HG02798 (cell line): ENCODE results near the gene STX3.
A peak's percentile ranks its signal among the peaks of the same experiment; 100 is the strongest.
"Not testable (repeated sequence)": the region's sequence is repeated elsewhere in the genome, so short reads cannot be mapped to it uniquely, and the experiment has no call there.

ENCODE experiments used
- ATAC-seq: cut with Tn5 transposase; IDR thresholded peaks from one replicate; pipeline ENCODE4 v1.9.1; 2021; ENCODE audit warnings: mild to moderate bottlenecking; ENCODE audit not compliant: unreplicated experiment, poor library complexity

Gene STX3

DNA sequence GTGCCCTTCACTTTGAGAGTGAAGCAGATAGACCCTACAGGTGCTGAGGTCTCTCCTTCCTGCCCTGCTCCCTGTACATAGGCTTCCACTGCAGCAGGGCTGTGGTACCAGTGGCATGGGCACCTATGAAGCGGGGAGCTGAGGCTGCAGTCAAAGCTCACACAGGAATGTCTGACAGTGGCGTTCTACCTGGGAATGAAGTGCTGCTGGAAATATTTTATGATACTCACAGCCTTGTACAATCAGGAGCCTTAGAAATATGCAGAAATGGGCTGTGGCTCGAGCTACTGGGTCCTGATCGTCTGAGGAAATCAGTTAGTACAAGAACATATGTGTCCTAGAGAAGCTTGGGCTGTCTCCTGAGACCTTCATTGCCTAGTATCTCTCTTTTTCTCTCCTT lies 30.6 kb downstream of the STX3 start:
- no peak for ATAC-seq

DNA sequence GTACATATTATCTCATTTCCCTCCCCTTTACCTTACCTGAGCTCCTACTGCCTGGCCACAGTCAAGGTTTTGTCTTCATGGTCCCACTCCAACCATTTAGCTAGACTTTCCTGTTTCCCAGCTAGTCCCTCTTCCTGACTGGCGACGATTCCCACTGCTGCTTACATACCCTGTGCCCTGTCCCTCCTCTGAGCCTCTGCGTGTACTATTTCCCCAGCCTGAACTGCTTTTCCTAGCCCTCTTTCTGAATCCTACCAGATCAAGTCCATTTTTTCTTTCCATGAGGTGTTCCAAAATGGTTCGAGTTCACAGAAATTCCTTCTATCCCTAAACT lies 32.0 kb downstream of the STX3 start:
- no peak for ATAC-seq

DNA sequence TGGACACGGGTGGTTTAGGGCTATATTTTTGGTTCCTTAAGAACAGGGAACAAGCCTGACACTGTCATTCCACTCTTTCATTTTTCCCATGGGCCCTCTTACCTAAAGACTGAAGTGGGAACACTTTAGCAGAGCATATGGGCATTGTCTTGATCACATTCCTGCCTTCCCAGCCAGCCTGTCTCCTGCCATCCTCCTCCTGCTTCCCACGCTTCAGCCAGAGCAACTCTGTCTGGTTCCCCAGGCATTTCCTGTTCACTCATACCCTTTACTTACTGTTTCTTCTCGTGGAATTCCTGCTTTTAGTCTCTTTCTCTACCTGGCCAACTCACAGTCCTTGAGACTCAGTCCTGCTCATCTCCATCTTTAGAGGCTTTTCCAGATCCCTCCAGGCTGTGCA lies 32.6 kb downstream of the STX3 start:
- no peak for ATAC-seq

DNA sequence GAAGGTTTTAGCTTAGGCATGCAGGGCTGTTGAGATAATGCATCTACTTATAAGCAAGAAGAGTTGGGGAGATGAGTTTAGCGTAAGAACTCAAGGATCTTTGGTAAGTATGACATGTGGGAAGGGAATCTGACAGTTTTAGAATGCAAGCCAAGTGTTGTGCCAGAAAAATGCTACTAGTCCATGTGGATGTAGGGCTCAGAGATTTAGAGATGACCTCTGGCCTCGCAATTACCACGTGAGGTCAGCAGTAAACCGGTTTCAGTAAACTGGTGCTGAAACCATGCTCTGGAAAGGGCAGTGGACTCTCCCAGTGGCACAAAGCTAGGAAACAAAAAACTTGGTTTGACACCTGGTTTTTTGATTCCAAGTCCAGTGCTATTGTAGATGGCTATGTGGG lies 36.5 kb downstream of the STX3 start:
- ATAC-seq: no peak

DNA sequence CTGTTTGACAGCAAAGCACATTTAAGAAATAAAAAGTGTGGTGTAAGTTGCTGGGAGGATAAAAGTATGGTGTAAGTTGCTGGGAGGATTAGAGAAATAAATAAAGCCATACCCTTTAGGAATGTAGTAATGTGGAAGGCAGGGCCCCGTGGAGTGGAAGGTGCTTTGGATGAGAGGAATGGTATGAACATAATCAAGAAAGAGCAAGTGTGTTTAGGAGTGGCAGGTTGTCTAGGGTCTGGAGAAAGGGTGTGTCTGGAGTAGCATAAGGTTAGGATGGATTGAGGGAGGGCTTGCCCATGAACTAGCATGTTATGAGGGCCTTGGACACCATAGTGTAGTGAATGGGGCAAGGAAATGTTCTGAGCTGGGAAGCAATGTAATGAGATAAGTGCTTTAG lies 37.3 kb downstream of the STX3 start:
- no peak for ATAC-seq

DNA sequence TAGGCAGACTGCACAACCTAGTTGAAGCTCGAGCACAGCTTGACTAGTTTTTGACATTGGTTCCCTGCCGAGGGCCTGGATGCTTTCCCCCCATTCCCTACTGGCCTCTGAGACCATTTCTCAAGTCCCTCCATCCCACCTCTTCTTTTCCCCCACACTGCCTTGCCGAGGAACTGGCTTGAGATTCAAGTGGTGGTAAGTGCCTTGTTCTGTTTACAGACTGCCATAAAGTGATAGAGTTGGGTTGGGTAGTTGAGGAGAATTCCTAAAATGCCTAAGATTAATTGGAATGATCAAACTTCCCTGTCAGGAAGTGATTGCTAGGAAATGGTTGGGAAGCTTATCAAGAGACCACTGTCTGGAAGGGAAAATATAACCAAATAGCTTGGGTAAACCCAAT lies 39.2 kb downstream of the STX3 start:
- no peak for ATAC-seq

DNA sequence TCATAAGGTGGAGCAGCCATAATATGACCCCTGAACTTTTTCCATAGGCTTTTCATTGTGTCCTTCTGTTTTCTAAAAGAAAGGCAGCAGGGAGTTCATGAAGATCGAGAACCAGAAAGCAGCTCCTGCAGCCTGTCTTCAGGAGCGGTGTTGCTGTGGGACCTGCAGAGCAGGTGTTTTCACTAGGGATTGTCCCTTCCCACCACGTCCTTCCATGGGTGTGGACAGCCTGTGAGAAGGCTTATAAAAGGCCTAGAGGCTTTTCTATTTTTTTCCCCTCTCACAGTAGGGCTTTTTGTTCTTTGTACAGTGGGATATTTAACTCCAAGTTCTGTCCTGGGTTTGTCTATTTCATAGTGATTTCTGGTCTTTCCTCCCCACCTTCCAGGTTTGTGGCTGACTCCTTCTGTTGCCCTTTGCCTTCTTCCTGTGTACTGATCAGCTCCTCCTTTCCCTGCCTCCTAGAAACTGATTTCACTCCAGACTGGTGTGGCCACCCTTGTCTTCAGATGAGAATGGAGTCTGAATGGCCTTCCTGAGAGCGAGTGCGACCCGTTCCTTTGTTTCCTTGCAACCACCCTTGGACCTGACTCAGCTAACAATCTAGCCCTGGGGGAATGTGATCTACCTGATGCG lies 45.3 kb downstream of the STX3 start:
- no peak for ATAC-seq

DNA sequence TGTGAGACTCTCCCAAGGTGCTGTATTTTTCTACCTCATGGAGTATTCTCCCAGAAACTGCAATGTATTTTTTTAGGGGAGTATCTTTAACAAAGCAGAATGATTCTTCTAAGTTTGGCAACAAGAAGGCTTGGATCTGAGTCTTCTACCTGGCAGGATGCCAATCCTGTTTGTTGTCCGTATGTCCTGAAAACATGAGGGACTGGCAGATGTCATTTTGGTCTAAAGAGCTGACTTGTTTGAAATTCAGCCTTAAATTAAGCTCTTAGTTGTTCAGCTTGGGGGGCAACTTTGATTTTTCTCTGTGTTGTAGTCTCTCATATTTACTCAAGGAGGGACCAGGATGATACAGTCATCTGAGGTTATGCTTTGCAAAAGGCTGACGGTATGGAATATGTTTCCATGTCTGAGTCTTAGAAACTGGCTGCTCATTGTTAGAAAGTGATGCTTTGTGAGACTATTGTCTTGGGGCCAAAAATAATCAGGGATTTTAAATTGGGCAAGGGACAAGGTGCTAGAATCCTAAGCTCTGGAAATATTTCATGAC lies 46.1 kb downstream of the STX3 start:
- no peak for ATAC-seq

DNA sequence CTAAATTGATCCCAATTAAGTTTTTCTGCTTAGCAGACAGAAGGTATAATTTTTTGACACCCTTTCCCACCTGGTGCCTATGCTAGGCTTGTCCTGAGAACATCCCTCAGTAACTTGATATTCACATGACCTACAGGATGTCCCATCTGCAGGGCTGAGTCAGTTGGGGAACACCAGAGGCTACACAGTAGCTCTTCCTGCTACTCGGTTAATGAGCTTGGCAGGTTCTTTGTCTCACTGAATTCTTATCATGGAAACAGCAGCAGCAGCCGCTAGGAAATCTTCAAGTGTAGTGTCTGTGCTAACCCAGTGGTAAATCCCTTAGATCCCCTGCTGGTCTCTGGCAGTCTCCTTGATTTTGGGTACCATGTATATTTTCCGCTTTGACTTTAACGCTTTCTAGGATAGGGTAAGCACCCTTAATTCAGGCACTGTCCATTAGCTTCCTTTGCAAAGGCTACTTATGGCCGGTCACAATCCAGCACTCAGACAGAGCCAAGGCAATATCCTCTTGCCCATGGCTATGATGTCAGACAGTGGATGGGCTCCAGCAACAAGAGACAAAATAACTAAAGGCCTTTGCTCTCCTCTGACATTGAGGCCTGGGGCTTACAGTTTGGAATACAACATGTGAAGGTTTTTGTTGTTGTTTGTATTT lies 46.9 kb downstream of the STX3 start:
- no peak for ATAC-seq

DNA sequence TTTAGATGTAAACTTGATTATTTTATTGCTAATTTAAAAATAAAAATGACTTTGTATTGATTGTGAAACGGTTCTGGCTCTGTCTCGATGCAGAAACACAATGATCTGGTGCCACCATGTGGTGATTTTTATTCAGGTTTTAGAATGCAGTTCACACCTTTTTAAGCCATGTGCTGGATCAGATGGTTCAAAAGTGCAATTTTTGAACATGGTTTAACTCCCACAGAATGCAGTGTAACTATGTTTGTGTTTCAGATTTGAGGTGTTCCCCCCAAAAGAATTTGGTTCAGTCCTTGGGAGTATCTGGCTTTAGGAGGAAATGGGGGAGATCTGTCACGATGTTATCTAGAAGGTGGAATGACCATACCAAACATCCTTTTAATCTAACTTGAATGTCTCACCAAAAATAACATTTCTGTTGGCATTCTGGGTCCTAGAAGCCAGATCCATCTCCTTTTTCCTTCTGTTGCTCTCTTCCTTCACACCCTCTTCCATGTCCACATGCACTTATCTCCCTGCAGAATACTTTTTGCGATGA lies 47.5 kb downstream of the STX3 start:
- peak; percentile 52 for ATAC-seq

DNA sequence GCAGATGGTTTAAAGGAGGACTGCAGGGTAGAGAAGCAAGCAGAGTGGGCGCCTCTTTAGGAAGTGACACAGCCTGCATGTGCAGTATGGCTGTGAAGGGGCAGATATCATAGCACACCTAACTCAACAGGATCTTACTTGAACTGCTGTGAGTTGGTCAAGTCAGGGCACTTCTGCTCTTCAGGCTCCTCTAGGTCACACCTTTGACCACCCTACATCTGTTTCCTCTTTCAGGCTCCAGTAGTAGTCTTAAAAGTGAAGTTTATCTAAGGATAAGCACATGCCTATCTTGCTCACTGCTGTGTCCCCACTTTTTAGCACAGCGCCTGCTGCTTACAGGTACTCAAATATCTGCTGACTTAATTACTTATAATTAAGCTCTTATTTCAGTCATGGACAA lies 48.9 kb downstream of the STX3 start:
- no peak for ATAC-seq

DNA sequence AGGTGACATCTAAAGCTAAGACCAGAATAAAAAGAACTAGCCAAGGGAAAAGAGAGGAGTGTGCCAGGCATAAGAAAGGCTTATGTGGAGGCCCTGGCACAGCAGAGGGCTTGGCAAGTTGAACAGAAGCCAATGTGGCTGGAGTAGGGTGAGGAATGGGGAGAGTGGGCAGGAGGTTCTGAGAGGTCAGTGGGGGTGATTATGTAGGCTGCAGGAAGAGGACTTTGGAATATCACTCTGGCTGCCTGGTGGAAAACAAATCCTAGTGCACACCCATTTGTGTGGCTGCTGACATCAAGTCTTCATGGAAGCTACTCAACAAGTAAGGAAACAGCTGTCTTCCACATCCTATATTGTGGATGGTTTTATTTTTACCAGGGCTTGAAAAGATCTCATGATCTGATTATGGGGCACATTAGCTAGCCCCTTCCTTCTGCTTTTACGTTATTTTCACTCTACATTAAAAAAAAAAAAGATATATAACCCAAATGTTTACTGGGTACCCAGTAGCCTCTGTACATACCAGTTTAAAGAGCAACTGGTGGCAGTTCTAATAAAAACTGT lies 52.0 kb downstream of the STX3 start:
- ATAC-seq: no peak

DNA sequence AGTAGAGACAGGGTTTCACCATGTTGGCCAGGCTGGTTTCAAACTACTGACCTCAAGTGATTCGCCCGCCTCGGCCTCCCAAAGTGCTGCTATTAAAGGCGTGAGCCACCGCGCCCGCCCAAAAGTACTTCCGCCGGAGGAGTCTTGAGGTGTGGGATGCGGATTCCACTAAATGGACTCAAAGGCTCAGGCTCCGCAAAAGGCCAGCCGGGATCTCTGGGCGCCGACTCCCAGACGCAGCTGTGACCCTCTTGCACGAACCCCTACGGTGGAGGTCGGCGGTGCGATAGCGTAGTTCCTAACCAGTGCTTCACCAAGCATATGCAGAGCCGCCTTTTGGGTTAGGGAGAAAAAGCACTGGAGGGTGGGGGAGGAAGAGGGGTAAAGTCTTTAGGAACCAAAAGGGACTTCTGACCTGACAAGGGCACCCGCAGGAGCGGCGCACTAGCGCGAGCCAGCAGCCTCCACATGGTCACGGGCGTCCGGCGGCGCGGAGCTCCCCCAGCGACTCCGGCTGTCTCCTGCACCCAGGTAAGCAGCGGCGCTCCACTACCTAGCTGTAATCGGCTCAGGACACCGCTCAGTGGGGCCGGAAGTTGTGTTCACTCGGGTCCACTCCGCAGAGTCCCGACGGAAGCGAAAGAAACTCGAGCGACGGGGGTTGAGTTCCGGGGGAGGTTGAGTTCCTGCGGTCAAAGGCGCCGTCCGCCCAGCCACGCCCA lies 55.2 kb downstream of the STX3 start, which contains the start of gene MRPL16:
Gene MRPL16, minus strand, starts transcription at position 590 of the 722 bp plus-strand sequence. Its CDS starts 120 bp downstream, at position 470.
- peak; percentile 99 for ATAC-seq

DNA sequence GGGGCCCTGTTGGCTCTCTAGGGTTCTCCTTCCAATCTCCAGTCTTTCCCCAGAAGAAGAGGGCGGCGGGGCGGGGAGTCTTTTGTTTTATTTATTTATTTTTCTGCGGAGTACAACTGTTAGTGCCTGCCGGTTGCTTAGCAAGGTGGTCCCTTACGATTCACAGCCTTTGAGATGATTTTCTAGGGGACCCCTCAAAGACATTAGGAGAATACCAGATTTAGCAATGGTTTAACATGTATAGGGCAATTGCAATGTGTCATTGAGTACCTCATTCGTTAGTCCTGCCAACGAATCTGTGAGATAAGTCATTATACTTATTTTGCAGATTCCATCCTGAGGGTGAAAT lies 55.7 kb downstream of the STX3 start:
- ATAC-seq: no peak

DNA sequence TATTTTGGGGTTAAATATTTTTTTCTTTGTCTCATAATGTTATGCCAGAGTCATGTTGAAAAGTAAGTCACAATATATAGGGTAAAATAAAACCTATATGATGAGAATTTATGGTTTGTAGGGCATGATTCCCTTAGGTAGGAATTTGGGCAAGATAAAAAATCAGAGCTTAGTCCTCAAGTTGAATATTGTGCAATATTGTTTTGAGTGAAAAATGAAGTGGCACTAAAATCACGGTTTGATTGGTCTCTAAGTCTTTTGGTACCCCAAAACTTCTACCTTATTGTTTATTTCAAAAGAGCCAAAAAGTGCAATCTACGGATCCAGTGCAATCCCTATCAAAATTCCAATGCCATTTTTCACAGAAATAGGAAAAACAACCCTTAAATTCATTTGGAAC lies 57.0 kb downstream of the STX3 start:
- ATAC-seq: no peak

DNA sequence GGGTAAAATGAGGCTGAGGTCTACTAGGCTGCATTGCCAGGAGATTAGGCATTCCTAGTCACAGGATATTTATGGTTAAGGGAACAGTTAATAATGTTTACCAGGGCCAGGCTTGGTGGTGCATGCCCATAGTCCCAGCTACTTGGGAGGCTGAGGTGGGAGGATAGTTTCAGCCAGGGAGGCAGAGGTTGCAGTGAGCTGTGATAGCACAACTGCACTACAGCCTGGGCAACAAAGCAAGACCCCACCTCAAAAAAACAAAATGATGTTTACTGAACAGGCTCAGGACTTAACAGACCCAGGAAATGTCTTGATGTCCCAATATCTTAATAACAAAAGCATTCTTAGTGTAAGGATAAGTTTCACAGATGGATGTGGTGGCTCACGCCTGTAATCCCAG lies 58.2 kb downstream of the STX3 start:
- no peak for ATAC-seq

DNA sequence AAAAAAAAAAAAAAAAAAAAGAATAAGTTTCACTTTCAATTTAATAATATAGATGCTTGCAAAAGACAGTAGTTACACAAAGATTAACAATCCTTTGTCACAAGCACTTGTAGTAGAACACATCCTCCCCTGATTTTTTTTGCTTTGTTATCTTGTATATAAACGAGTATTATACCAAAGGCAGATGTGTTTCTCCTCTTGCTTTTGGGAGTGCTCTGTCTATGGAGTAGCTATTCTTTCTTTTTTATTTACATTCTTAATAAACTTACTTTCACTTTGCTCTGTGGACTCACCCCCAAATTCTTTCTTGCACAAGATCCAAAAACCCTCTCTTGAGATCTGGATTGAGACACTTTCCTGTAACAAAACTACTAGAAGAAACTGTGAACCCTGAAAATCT lies 58.8 kb downstream of the STX3 start:
- ATAC-seq: no peak

DNA sequence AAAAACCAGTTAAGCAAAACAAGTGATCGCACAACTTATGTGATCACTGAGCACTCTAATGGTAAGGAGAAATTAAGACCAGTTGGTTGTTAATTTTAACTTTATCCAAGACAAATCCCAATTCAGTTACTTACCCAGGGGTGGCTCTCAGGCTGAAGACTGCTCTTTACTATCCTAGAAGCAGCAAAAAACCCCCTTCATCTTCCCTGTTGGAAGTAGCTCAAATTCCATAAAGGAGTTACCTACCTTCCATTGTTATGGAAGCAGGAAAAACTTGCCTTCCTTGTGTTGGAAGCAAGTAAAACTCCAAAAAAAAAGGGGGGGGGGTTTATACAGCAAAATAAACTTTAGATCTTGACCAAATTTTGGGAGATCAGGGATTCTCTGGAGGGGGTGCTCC lies 60.6 kb downstream of the STX3 start:
- no peak for ATAC-seq

DNA sequence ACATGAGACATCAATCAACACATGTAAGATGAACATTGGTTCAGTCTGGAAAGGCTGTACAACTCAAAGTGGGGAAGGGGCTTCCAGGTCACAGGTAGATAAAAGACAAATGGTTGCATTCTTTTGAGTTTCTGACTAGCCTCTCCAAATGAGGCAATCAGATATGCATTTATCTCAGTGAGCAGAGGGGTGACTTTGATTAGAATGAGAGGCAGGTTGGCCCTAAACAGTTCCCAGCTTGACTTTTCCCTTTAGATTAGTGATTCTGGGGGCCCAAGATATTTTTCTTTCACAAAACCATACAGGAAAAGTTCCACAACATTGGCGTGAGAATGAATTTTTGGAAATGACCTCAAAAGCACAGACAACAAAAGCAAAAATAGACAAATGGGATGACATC lies 61.3 kb downstream of the STX3 start:
- not testable (repeated sequence) for ATAC-seq

DNA sequence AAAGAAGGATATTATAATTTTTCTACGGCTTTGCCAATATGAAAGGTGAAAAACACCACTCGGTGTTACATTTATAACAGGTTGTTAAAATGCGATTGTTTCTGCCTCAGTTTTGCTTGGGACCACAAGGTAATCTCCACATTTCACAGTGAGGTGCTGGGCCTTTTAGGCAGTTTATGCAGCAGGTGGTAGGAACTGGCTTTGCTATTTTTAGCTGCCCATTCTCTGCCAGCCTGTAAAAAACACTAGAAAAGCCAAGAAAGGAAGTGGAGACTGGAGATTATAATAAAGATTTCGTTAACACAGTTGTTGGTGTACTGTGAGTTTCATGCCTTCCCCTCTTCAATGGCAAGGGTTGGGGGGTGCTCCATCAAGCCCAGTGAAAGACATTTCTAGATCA lies 63.4 kb downstream of the STX3 start:
- ATAC-seq: no peak

DNA sequence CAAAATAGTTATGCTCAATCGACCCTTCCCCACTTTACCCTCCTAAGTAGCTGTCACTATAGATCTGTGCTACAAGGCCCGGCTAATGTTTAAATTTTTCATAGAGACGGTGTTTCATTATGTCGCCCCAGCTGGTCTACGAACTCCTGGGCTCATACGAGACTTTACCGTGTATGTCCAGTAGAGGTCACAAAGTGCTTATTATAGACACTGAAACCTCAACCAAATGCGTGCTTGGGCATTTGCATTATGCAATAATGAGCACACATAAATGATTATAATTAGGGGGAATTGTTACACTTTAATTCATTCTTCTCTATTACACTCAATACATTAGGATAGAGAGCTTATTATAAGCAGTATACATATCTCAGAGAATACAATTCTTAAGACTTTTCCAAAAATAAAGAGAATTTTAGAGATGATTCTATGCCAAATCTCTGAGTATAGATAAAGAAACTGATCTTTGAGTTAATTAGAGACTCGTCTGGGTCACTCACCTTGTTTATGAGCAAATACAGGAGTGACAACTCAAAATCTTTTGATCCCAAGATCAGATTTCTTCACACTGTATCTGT lies 67.9 kb downstream of the STX3 start:
- peak; percentile 91 for ATAC-seq
